Measurements from ENCODE around the gene CMSS1.

- TF ChIP-seq POLR2AphosphoS5 (IDR thresholded peaks at IDR 0.05; ENCODE audit: low read depth, low read length) (no peak), ATF3 (IDR thresholded peaks at IDR 0.05) (no peak), CTCF (IDR thresholded peaks at IDR 0.05 in 2 of 3, conservative IDR thresholded peaks at IDR 0.05 in 1 of 3; ENCODE audit: borderline replicate concordance in 1 of 3, insufficient read depth in 1 of 3, low read depth in 2 of 3, low read length in 2 of 3) (no peak), MAX (IDR thresholded peaks at IDR 0.05) (no peak), RAD21 (IDR thresholded peaks at IDR 0.05; ENCODE audit: low read depth) (no peak), EZH2phosphoT487 (IDR thresholded peaks at IDR 0.05; ENCODE audit: borderline replicate concordance) (no peak), SP1 (IDR thresholded peaks at IDR 0.05; ENCODE audit: low read depth) (no peak), POLR2A (IDR thresholded peaks at IDR 0.05; ENCODE audit: borderline replicate concordance, extremely low read depth, insufficient read depth, insufficient read length) (no peak), EZH2 (IDR thresholded peaks at IDR 0.05) (no peak), ZBTB33 (IDR thresholded peaks at IDR 0.05; ENCODE audit: extremely low read depth, insufficient replicate concordance, low read length) (no peak)
Measured at GRCh38 chr3:100003609-100004503, 186.2 kb downstream of the CMSS1 start.
